GM18502 (cell line): ENCODE measurements around the gene HHIPL1.
"Not testable (repeated sequence)": the region's sequence is repeated elsewhere in the genome, so short reads cannot be mapped to it uniquely, and the experiment has no call there.

Experiments
- ATAC-seq: cut with Tn5 transposase; IDR thresholded peaks from one replicate; pipeline ENCODE4 v1.9.1; 2021; ENCODE audit warnings: mild to moderate bottlenecking; ENCODE audit not compliant: unreplicated experiment, poor library complexity

The HHIPL1 gene

DNA sequence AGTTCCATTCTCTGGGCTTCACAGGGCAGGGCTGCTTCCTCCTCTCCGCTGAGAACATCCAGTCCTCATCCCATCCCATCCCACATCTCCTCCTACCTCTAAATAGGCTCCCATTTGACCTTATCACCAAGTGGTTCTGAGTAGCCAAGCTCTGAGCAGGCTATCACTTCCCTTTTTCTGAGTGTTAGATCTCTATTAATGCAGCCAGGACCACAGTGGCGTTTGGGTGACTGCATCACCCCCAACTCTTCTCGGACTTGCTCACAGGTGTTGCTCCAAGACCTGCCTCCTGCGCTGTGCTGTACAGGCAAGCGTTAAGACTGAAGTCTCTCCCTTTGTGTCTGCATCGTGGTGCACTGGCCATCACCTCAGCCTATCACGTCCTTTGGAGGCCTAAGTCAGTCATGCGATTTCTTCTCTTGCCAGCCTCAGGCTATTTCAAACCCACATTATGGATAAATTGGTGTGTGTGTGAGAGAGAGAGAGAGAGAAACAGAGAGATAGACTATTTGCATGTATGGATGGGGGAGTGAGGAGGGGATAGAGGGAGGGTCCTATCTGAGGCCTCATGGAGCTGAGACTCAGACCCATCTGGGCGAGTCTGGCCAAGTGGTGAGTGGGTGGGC, 12.4 kb upstream of the HHIPL1 start:
- no peak for ATAC-seq

DNA sequence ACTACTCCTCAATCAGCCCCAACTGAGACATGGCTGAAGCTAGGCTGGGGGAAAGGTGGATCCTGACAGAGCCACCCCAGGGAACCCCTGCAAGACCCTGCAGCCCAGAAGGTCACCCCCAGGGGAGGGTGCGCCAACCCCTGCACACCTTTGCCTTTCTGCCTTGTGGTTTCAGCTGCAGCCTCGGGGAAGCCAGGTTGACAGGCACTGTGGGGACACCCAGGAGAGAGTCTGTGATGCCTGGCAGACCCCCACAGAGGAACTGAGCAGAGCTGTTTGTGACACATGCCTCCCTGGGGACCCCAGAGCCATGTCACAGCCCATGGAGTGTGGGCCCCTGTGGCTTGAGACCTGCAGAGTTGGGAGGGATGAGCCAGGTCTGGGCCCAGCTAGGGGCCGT, 11.8 kb upstream of the HHIPL1 start:
- ATAC-seq, result no peak

GRCh38 chr14:99633918-99634317, 11.0 kb upstream of the HHIPL1 start:
- no peak for ATAC-seq

DNA sequence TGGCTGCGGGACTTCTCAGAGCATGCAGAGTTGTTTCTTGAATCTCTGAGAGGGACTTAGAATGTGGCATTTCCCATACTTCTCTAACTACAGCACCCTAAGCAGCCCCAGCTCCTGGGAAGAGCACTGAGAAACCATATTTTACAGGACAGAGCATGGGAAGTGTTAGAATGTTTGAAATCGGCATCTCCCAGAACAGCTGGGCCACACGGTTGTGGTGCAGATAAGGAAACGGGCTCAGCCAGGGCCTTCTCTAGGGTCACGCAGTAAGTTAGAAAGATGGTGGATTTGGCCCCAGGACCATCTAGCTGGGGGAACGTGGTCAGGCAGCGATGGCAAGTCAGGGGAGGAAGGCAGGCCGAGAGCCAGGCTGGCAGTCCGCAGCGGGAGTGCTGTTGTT, 10.5 kb upstream of the HHIPL1 start:
- no peak for ATAC-seq

DNA sequence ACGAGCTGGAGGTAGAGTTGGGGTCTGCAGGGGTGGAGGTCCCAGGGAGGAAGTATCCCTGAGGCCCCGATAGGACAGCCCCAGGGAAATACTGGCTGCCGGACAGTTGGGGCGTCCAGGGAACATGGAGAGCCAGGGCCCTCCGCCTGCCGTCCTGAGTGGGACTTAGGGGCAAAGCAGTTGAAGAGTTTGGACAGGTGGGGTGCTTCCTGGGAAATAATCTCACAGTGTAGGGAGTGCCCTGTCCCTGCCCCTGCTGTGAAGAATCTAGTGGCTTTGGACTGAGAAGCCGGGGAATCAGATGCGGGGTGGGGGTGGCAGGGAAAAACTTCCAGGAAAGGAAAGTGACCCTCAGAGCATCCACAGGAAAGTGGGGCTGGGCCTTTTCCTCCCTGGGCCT, 9.8 kb upstream of the HHIPL1 start:
- no peak for ATAC-seq

DNA sequence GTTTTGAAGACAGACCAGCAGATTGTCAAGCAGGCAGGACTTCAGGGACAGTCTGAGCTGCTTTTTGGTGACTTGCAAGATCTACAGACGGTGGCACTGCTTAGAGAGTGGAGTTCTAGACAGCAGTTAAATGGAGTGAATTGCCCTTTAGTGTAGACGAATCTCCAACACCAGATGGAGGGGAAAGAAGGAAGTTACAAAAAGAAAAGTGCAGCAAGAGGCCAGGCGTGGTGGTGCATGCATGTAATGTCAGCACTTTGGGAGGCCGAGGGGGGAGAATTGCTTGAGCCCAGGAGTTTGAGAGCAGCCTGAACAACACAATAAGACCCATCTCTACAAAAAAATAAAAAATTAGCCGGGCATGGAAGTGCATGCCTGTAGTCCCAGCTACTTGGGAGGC, 8.4 kb upstream of the HHIPL1 start:
- ATAC-seq, result no peak

DNA sequence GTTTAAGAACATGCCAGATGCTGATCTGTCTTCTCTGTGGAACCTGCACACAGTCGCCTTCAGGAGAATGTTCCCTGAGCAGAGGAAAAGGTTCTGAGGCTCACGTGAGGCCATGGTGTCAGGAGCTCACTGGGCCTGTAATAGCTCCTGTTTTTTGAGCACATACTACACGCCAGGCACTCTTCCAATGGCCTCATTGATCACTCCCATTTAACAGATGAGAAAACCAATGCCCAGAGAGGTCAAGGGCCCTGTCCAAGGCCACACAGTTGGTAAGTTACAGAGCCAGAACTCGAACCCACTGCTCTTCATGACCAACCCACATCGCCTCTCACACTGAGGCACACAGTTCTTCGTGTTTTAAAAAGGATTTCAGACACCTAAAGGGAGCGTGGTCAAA, 7.3 kb upstream of the HHIPL1 start:
- ATAC-seq, result no peak

DNA sequence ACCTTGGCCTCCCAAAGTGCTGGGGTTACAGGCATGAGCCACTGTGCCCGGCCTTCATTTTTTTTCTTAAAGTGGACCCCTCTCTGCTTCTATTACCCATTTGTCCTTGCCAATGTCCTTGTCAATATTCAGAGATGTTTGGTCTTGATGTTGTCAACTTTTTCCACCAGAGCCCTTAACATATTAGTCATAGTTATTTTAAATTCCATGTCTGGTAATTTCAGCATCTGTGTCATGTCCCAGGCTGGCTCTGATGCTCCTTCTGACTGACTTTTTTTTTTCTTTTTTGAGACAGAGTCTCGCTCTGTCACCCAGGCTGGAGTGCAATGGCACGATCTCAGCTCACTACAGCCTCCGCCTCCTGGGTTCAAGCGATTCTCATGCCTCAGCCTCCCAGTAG, 2.2 kb upstream of the HHIPL1 start:
- not testable (repeated sequence) for ATAC-seq

DNA sequence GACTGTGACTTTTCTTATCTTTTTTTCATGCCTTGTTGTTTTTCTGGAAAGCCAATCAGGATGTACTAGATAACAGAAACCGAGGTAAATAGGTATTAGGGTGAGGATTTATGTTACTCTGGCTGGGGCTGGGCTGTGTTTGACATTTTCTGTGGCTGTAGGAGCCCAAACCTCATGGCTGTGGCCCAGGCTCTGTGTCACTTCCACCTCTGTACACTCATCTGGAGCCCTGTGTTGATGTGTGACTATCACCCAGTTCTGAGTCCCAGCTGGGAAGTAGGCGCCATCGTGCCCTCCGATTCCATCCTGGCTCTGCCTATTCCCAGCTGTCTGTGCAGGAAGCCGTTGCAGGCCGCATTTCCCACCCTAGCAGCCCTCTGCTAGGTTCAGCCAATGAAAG, 1.6 kb upstream of the HHIPL1 start:
- ATAC-seq, result no peak

DNA sequence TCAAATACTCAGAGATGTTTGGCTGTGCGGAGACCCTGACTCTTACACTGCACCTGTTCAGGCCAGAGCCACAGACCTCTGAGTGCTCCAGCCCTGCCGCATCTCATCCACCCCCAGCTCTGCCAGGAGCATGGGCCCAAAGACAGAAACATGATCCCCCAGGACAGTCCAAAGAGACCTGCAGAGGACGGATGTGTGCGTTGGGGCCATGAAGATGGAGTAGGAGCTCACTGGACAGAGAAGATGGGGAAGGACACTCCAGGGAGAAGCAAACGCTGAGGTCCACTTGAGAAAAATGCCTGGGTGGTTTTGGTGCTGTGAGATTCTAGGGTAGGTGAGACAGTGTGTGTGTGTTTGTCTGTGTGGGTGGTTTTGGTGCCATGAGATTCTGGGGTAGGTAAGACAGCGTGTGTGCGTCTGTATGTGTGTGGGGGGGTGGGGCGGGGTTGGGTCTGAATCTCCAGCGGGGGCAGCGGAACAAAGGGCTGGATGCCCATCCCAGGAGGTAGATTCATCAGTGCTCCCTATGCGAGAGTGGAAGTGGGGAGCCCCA, 818 bp upstream of the HHIPL1 start:
- ATAC-seq, result no peak

- no peak for ATAC-seq
Observed at GRCh38 chr14:99645545-99646505, 896 bp downstream of the HHIPL1 start.

DNA sequence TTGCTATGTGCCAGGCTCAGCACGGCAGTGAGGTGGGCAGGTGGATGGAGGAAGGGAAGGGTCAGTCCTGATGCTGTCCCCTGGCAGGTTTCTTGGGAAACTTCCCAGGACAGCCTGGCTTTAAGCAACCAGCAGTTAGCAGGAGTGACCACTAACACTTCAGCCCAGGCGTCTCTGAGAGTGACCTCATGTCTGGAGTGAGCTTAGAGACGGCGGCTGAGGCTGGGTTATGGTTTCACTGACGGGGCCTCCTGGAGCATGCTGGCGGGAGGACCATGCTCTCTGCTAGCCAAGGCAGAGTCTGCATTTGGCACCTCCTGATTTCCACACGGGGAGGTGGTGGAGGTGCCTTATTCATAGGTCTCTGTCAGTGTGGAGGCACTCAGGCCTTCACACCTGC, 2.5 kb downstream of the HHIPL1 start:
- ATAC-seq, result no peak

DNA sequence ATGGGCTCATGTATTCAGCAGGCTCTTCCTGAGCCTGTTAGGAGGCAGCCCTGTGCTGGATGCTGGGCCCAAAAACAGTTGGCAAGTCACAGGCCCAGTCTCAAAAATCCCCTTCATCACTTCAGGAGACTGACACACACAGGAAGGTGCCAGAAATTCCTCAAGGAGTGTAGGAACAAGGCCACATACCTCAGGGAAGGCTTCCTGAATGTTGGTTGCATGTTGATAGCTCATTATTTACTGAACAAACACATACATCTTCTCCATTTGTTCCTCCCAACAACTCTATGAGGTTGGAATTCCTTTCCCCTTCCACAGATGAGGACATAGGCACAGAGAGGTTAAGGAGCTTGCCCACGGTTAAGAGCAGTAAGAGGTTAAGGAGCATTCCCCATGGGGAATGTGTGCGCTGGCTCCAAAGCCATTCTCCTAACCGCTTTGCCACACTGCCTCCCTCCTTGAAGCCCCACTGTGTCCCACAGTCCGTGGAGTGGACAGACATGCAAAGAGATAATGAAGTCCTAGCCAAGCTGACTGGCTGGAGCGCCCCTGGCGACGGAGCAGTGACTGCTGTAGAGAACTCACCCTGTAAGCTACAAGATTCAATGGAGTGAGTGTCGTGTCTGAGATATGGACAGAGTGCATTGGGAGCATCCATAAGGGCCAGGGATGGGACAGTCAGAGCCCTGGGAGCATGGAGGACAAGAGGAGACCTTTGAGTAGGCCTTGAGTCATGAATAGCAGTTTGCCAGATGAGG, 3.3 kb downstream of the HHIPL1 start:
- no peak for ATAC-seq

DNA sequence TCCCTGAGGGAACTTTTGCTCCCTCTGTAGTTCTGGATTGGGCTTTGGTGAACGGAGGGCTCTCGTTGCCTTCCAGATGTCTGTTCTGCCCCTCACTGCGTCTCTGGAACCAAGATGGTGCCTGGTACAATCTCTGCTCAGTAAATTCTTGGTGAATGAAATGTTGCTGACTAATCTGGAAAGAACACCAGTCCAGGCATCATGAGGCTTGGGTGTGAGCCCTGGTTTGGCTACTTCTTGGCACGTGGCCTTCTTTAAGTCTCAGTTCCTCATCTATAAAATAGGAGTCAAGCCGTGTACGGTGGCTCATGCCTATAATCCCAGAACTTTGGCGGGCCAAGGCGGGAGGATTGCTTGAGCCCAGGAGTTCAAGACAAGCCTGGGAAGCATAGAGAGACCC, 4.3 kb downstream of the HHIPL1 start:
- no peak for ATAC-seq

GRCh38 chr14:99649643-99650042, 4.7 kb downstream of the HHIPL1 start:
- no peak for ATAC-seq

GRCh38 chr14:99650189-99650588, 5.3 kb downstream of the HHIPL1 start:
- no peak for ATAC-seq

GRCh38 chr14:99651953-99652746, 7.2 kb downstream of the HHIPL1 start:
- ATAC-seq, result no peak

GRCh38 chr14:99654235-99654985, 9.5 kb downstream of the HHIPL1 start:
- no peak for ATAC-seq

- no peak for ATAC-seq
Observed at GRCh38 chr14:99655521-99655920, 10.6 kb downstream of the HHIPL1 start.
